Head of caudate nucleus (tissue), 42 donors: ENCODE data around the gene UPP1.

Experiments used
- DNase-seq, 42 donors: peaks; one replicate each; pipeline versions ENCODE4 v3.0.0 to v3.0.0-alpha.2; 2020 to 2021; ENCODE audit warnings: mixed read lengths in 7 of 42
- intact Hi-C: fragments of 100-400 bp; cut with DNase I; formaldehyde crosslinking; loops from one replicate; pipeline ENCODE4 v1.15.0; 2022

Gene UPP1

GRCh38 chr7:48083114-48083830, 5.8 kb upstream of the UPP1 start:
- peak in 1 of 42 donors; percentile 17 for DNase-seq
- intact Hi-C loops: no loop called here

- DNase-seq: no peak
- intact Hi-C loops: no loop called here
Measured at GRCh38 chr7:48084727-48085432, 4.2 kb upstream of the UPP1 start.

- intact Hi-C loops: no loop called here
- DNase-seq: no peak
Measured at GRCh38 chr7:48085433-48085791, 3.7 kb upstream of the UPP1 start.

GRCh38 chr7:48085942-48086341, 3.1 kb upstream of the UPP1 start:
- intact Hi-C loops: no loop called here

GRCh38 chr7:48087349-48087748, 1.7 kb upstream of the UPP1 start:
- no peak for DNase-seq
- intact Hi-C loops: no loop called here

More at GRCh38 chr7:48085942-48086341, 3.1 kb upstream of the UPP1 start:
- no peak for DNase-seq

GRCh38 chr7:48088559-48089045, 463 bp upstream of the UPP1 start:
- peak in 40 of 42 donors; percentile 22 to 85 (median 54) for DNase-seq
- intact Hi-C loops: no loop called here

- intact Hi-C loops: loop anchor here (10.0 kb wide), 1 partner anchor 115 kb away; the partner anchor contains the start of gene HUS1
- peak in 13 of 42 donors; percentile 14 to 66 (median 39) for DNase-seq
Measured at GRCh38 chr7:48090095-48090805, 1.2 kb downstream of the UPP1 start.

GRCh38 chr7:48091506-48092433, 2.7 kb downstream of the UPP1 start:
- intact Hi-C loops: loop anchor here (10.0 kb wide), 1 partner anchor 117 kb away; the partner anchor contains the start of gene HUS1
- peak in 3 of 42 donors; percentile 14 to 27 (median 15) for DNase-seq

GRCh38 chr7:48094861-48095293, 5.8 kb downstream of the UPP1 start:
- DNase-seq: no peak
- intact Hi-C loops: loop anchor here (10.0 kb wide), 1 partner anchor 120 kb away; the partner anchor contains the start of gene HUS1

GRCh38 chr7:48096273-48096672, 7.2 kb downstream of the UPP1 start:
- DNase-seq: peak in 1 of 42 donors; percentile 31
- intact Hi-C loops: loop anchor here (10.0 kb wide), 1 partner anchor 121 kb away; the partner anchor contains the start of gene HUS1

- intact Hi-C loops: loop anchor here (10.0 kb wide), 1 partner anchor 123 kb away; the partner anchor contains the start of gene HUS1
- no peak for DNase-seq
Measured at GRCh38 chr7:48097521-48098231, 8.6 kb downstream of the UPP1 start.

GRCh38 chr7:48098846-48099245, 9.8 kb downstream of the UPP1 start:
- intact Hi-C loops: loop anchor here (10.0 kb wide), 1 partner anchor 124 kb away; the partner anchor contains the start of gene HUS1

GRCh38 chr7:48099781-48100180, 10.7 kb downstream of the UPP1 start:
- intact Hi-C loops: loop anchor here (10.0 kb wide), 1 partner anchor 125 kb away; the partner anchor contains the start of gene HUS1
- DNase-seq: peak in 1 of 42 donors; percentile 3

More at GRCh38 chr7:48098846-48099245, 9.8 kb downstream of the UPP1 start:
- no peak for DNase-seq

- peak in 1 of 42 donors; percentile 26 for DNase-seq
- intact Hi-C loops: no loop called here
Measured at GRCh38 chr7:48101352-48101751, 12.3 kb downstream of the UPP1 start.

GRCh38 chr7:48101968-48102367, 12.9 kb downstream of the UPP1 start:
- DNase-seq: peak in 1 of 42 donors; percentile 35
- intact Hi-C loops: no loop called here

GRCh38 chr7:48102530-48102929, 13.5 kb downstream of the UPP1 start:
- intact Hi-C loops: no loop called here
- DNase-seq: peak in 1 of 42 donors; percentile 15

- peak in 1 of 42 donors; percentile 13 for DNase-seq
- intact Hi-C loops: loop anchor here (5.0 kb wide), 1 partner anchor 158 kb away; the partner anchor contains the start of gene PKD1L1
Measured at GRCh38 chr7:48105045-48105444, 16.0 kb downstream of the UPP1 start.
